Vagina (tissue), 2 donors: ENCODE measurements around the gene IREB2.

ENCODE experiments used
- POLR2AphosphoS5 ChIP-seq, 2 donors: sonication (generic); formaldehyde crosslinking; IDR thresholded peaks; one replicate each; pipeline ENCODE4 v1.9.0; 2017; ENCODE audit warnings: antibody characterized with exemption in 2 of 2, mild to moderate bottlenecking in 2 of 2, low read depth in 1 of 2; ENCODE audit not compliant: insufficient read depth in 1 of 2
- TF ChIP-seq, protein P1 (sequence below), 3 experiments: fragments of 450-650 bp in 2 of 3; fragments of 200-600 bp in 1 of 3; sonication (generic) in 1 of 3; IDR thresholded peaks; one replicate each; pipeline ENCODE4 v1.5.1; 2017 to 2019; ENCODE audit warnings: antibody characterized with exemption in 3 of 3, mild to moderate bottlenecking in 2 of 3, moderate library complexity in 2 of 3

DNA sequence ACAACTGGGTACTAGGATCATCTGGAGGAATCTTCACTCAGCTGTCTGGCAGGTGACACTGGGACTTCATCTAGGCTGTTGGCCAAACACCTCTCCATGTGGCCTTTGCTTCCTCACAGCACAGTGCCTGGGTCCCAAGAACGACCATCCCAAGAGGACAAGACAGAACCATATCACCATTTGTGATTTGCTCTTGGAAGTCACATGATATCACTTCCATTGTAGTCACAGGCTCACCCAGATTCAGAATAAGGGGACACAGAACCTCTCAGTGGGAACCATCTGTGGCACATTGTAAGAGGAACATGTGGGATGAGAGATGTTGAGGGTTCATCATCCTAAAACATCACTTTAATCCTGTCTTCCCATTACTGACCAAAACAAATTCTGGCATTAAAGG lies 100.3 kb downstream of the IREB2 start:
- TF ChIP-seq, protein P1, sequence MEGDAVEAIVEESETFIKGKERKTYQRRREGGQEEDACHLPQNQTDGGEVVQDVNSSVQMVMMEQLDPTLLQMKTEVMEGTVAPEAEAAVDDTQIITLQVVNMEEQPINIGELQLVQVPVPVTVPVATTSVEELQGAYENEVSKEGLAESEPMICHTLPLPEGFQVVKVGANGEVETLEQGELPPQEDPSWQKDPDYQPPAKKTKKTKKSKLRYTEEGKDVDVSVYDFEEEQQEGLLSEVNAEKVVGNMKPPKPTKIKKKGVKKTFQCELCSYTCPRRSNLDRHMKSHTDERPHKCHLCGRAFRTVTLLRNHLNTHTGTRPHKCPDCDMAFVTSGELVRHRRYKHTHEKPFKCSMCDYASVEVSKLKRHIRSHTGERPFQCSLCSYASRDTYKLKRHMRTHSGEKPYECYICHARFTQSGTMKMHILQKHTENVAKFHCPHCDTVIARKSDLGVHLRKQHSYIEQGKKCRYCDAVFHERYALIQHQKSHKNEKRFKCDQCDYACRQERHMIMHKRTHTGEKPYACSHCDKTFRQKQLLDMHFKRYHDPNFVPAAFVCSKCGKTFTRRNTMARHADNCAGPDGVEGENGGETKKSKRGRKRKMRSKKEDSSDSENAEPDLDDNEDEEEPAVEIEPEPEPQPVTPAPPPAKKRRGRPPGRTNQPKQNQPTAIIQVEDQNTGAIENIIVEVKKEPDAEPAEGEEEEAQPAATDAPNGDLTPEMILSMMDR (IDR thresholded peaks at IDR 0.05): no peak
- TF ChIP-seq POLR2AphosphoS5 (IDR thresholded peaks at IDR 0.05; ENCODE audit: insufficient read depth in 1 of 2, low read depth in 1 of 2): no peak
